SK-N-SH treated with all-trans-retinoic acid at 6 μM for 48 hours (cell line): ENCODE data around the gene STARD13.

ENCODE experiments used
- ATAC-seq: fragments of 200-7000 bp; cut with Tn5 transposase; 3 replicates; pipeline ENCODE4 v1.9.1; 2020; ENCODE audit warnings: mild to moderate bottlenecking, moderate library complexity
- ARNTL ChIP-seq: fragments of 450-650 bp; formaldehyde crosslinking; IDR thresholded peaks from 2 replicates; pipeline ENCODE4 v1.5.0; 2020; ENCODE audit warnings: low read depth, mild to moderate bottlenecking, moderate library complexity, borderline replicate concordance
- BACH2 ChIP-seq: fragments of 250-450 bp; sonication (Bioruptor Pico); IDR thresholded peaks from 2 replicates; pipeline ENCODE4 v1.9.0; 2021; ENCODE audit warnings: mild to moderate bottlenecking, borderline replicate concordance
- CREB5 ChIP-seq: fragments of 250-450 bp; sonication (Bioruptor Pico); IDR thresholded peaks from 2 replicates; pipeline ENCODE4 v1.5.1; 2020; ENCODE audit warnings: low read depth, mild to moderate bottlenecking, moderate library complexity
- CSDC2 ChIP-seq: fragments of 250-450 bp; sonication (Bioruptor Pico); IDR thresholded peaks from 2 replicates; pipeline ENCODE4 v1.5.0; 2020; ENCODE audit warnings: mild to moderate bottlenecking, moderate library complexity
- CSRNP3 ChIP-seq: fragments of 250-450 bp; sonication (Bioruptor Pico); IDR thresholded peaks from 2 replicates; pipeline ENCODE4 v1.5.1; 2021; ENCODE audit warnings: mild to moderate bottlenecking, moderate library complexity
- ESRRG ChIP-seq: fragments of 250-450 bp; sonication (Bioruptor Pico); IDR thresholded peaks from 2 replicates; pipeline ENCODE4 v1.6.1; 2021; ENCODE audit warnings: mild to moderate bottlenecking
- GLIS3 ChIP-seq: fragments of 250-450 bp; sonication (Bioruptor Pico); IDR thresholded peaks from 2 replicates; pipeline ENCODE4 v1.5.0; 2020; ENCODE audit warnings: mild to moderate bottlenecking, moderate library complexity
- ISL1 ChIP-seq: fragments of 250-450 bp; sonication (Bioruptor Pico); IDR thresholded peaks from 2 replicates; pipeline ENCODE4 v2.1.2; 2022; ENCODE audit warnings: mild to moderate bottlenecking, moderate library complexity
- OSR1 ChIP-seq: fragments of 250-450 bp; sonication (Bioruptor Pico); IDR thresholded peaks from 2 replicates; pipeline ENCODE4 v1.8.0; 2022; ENCODE audit warnings: moderate library complexity, mild to moderate bottlenecking, inconsistent platforms
- PATZ1 ChIP-seq: fragments of 250-450 bp; sonication (Bioruptor Pico); IDR thresholded peaks from 2 replicates; pipeline ENCODE4 v1.8.0; 2020; ENCODE audit warnings: mild to moderate bottlenecking, moderate library complexity, borderline replicate concordance
- POU6F1 ChIP-seq: fragments of 250-450 bp; sonication (Bioruptor Pico); IDR thresholded peaks from 2 replicates; pipeline ENCODE4 v1.8.0; 2021; ENCODE audit warnings: low read depth, mild to moderate bottlenecking, moderate library complexity, borderline replicate concordance
- PPARA ChIP-seq: fragments of 250-450 bp; sonication (Bioruptor Pico); IDR thresholded peaks from 2 replicates; pipeline ENCODE4 v1.5.0; 2020; ENCODE audit warnings: mild to moderate bottlenecking, borderline replicate concordance
- RARB ChIP-seq: fragments of 250-450 bp; sonication (Bioruptor Pico); IDR thresholded peaks from 2 replicates; pipeline ENCODE4 v1.8.0; 2021; ENCODE audit warnings: mild to moderate bottlenecking, moderate library complexity
- SNAI2 ChIP-seq: fragments of 250-450 bp; sonication (Bioruptor Pico); IDR thresholded peaks from 2 replicates; pipeline ENCODE4 v1.5.0; 2020; ENCODE audit warnings: mild to moderate bottlenecking, moderate library complexity
- TCF4 ChIP-seq: fragments of 250-450 bp; sonication (Bioruptor Pico); IDR thresholded peaks from 2 replicates; pipeline ENCODE4 v1.8.0; 2021; ENCODE audit warnings: mild to moderate bottlenecking, moderate library complexity, borderline replicate concordance
- TOX ChIP-seq: fragments of 250-450 bp; sonication (Bioruptor Pico); IDR thresholded peaks from 2 replicates; pipeline ENCODE4 v1.8.0; 2021; ENCODE audit warnings: mild to moderate bottlenecking, moderate library complexity, borderline replicate concordance
- TSHZ2 ChIP-seq: fragments of 250-450 bp; sonication (Bioruptor Pico); IDR thresholded peaks from 2 replicates; pipeline ENCODE4 v1.5.0; 2020; ENCODE audit warnings: mild to moderate bottlenecking, moderate library complexity
- ZC3H10 ChIP-seq: fragments of 250-450 bp; sonication (Bioruptor Pico); IDR thresholded peaks from 2 replicates; pipeline ENCODE4 v1.5.1; 2021; ENCODE audit warnings: mild to moderate bottlenecking, moderate library complexity
- ZFP3 ChIP-seq: fragments of 250-450 bp; sonication (Bioruptor Pico); IDR thresholded peaks from 2 replicates; pipeline ENCODE4 v1.5.0; 2020; ENCODE audit warnings: mild to moderate bottlenecking, moderate library complexity
- ZFP30 ChIP-seq: fragments of 450-650 bp; formaldehyde crosslinking; IDR thresholded peaks from 2 replicates; pipeline ENCODE4 v1.5.0; 2022; ENCODE audit warnings: mild to moderate bottlenecking, moderate library complexity
- ZNF565 ChIP-seq: fragments of 450-650 bp; formaldehyde crosslinking; conservative IDR thresholded peaks from 2 replicates; pipeline ENCODE4 v1.5.0; 2020; ENCODE audit warnings: low read depth, mild to moderate bottlenecking, moderate library complexity
- ZNF70 ChIP-seq: fragments of 450-650 bp; formaldehyde crosslinking; IDR thresholded peaks from 2 replicates; pipeline ENCODE4 v1.5.0; 2020; ENCODE audit warnings: mild to moderate bottlenecking, moderate library complexity
- ZNF8 ChIP-seq: fragments of 450-650 bp; formaldehyde crosslinking; IDR thresholded peaks from 2 replicates; pipeline ENCODE4 v1.5.0; 2020; ENCODE audit warnings: mild to moderate bottlenecking, moderate library complexity

The STARD13 gene

GRCh38 chr13:33079960-33080359, 205.6 kb downstream of the STARD13 start:
- ATAC-seq, result no peak
- TF ChIP-seq ARNTL (CRISPR knock-in tag) (no peak), RARB (no peak), BACH2 (CRISPR knock-in tag) (no peak), OSR1 (no peak), ZFP3 (CRISPR knock-in tag) (no peak), ZNF70 (CRISPR knock-in tag) (no peak), PPARA (CRISPR knock-in tag) (no peak), POU6F1 (CRISPR knock-in tag) (no peak), ZNF565 (no peak)

- TF ChIP-seq BACH2 (CRISPR knock-in tag), result no peak
- no peak for TF ChIP-seq ISL1
- TF ChIP-seq ARNTL (CRISPR knock-in tag), result no peak
- no peak for TF ChIP-seq GLIS3 (CRISPR knock-in tag)
- no peak for TF ChIP-seq ZNF565
- no peak for TF ChIP-seq CREB5 (CRISPR knock-in tag)
- TF ChIP-seq ESRRG (CRISPR knock-in tag), result no peak
- TF ChIP-seq CSDC2, result no peak
- no peak for TF ChIP-seq TOX (CRISPR knock-in tag)
- TF ChIP-seq SNAI2 (CRISPR knock-in tag), result no peak
Observed at GRCh38 chr13:33078263-33078662, 207.3 kb downstream of the STARD13 start.

GRCh38 chr13:33076001-33076992, 209.3 kb downstream of the STARD13 start:
- TF ChIP-seq ZNF565 (no peak), ZFP30 (CRISPR knock-in tag) (no peak), PPARA (CRISPR knock-in tag) (no peak), ZC3H10 (no peak), ISL1 (no peak), SNAI2 (CRISPR knock-in tag) (no peak), ZNF8 (no peak), TOX (CRISPR knock-in tag) (no peak)
- ATAC-seq, result no peak

More at GRCh38 chr13:33078263-33078662, 207.3 kb downstream of the STARD13 start:
- ATAC-seq, result no peak

GRCh38 chr13:33073338-33073737, 212.2 kb downstream of the STARD13 start:
- ATAC-seq, result no peak
- no peak for TF ChIP-seq POU6F1 (CRISPR knock-in tag)
- no peak for TF ChIP-seq CSRNP3 (CRISPR knock-in tag)
- TF ChIP-seq TCF4 (CRISPR knock-in tag), result no peak
- no peak for TF ChIP-seq SNAI2 (CRISPR knock-in tag)
- TF ChIP-seq ZFP3 (CRISPR knock-in tag), result no peak
- no peak for TF ChIP-seq ESRRG (CRISPR knock-in tag)
- no peak for TF ChIP-seq CREB5 (CRISPR knock-in tag)
- no peak for TF ChIP-seq PPARA (CRISPR knock-in tag)
- no peak for TF ChIP-seq PATZ1 (CRISPR knock-in tag)
- TF ChIP-seq ZFP30 (CRISPR knock-in tag), result no peak
- no peak for TF ChIP-seq ZC3H10
- TF ChIP-seq CSDC2, result no peak
- no peak for TF ChIP-seq TSHZ2 (CRISPR knock-in tag)
